Activated naive CD4-positive, alpha-beta T cell treated with anti-CD3 and anti-CD28 coated beads, Interleukin-2, amount 50 U/mL, for 24 hours (primary cell): ENCODE data around the gene TRMT61A.
"Not testable (repeated sequence)": the region's sequence is repeated elsewhere in the genome, so short reads cannot be mapped to it uniquely, and the experiment has no call there.

Experiments
- H3K27ac Mint-ChIP-seq: one replicate; pipeline ENCODE4 v1.8.0; 2021; ENCODE audit warnings: mild to moderate bottlenecking, mixed read lengths
- H3K27me3 Mint-ChIP-seq: one replicate; pipeline ENCODE4 v1.8.0; 2021; ENCODE audit warnings: mixed read lengths
- H3K36me3 Mint-ChIP-seq: one replicate; pipeline ENCODE4 v1.8.0; 2021; ENCODE audit warnings: mixed read lengths
- H3K4me1 Mint-ChIP-seq: one replicate; pipeline ENCODE4 v1.8.0; 2021; ENCODE audit warnings: mixed read lengths
- H3K4me3 Mint-ChIP-seq: one replicate; pipeline ENCODE4 v1.8.0; 2021; ENCODE audit warnings: mild to moderate bottlenecking, mixed read lengths
- H3K9me3 Mint-ChIP-seq: one replicate; pipeline ENCODE4 v1.8.0; 2021; ENCODE audit warnings: mixed read lengths

The TRMT61A gene

GRCh38 chr14:103501921-103502669 is 26.9 kb upstream of the TRMT61A start:
- Mint-ChIP-seq H3K27me3 (no peaks in the 10 kb centered on the region), H3K36me3 (peaks cover 16% of the 10 kb centered on the region), H3K9me3 (no peaks in the 10 kb centered on the region), H3K4me3 (no peak overlapping the region), H3K27ac (peak overlapping the region; percentile 32), H3K4me1 (peaks cover 9% of the 10 kb centered on the region)

DNA sequence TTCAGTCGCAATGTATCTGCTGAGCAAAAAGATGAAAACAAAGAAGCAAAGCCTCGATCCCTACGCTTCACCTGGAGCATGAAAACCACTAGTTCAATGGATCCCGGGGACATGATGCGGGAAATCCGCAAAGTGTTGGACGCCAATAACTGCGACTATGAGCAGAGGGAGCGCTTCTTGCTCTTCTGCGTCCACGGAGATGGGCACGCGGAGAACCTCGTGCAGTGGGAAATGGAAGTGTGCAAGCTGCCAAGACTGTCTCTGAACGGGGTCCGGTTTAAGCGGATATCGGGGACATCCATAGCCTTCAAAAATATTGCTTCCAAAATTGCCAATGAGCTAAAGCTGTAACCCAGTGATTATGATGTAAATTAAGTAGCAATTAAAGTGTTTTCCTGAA is 26.1 kb upstream of the TRMT61A start:
- Mint-ChIP-seq H3K27me3 (no peaks in the 10 kb centered on the region), H3K9me3 (no peaks in the 10 kb centered on the region), H3K27ac (peak overlapping the region; percentile 17), H3K4me1 (peaks cover 13% of the 10 kb centered on the region), H3K36me3 (peaks cover 16% of the 10 kb centered on the region), H3K4me3 (no peak overlapping the region)

- Mint-ChIP-seq H3K4me3 (no peak overlapping the region), H3K27ac (peak overlapping the region; percentile 17), H3K9me3 (no peaks in the 10 kb centered on the region), H3K36me3 (peaks cover 16% of the 10 kb centered on the region), H3K27me3 (no peaks in the 10 kb centered on the region), H3K4me1 (peaks cover 13% of the 10 kb centered on the region)
Measured at GRCh38 chr14:103503296-103503695, 25.7 kb upstream of the TRMT61A start.

DNA sequence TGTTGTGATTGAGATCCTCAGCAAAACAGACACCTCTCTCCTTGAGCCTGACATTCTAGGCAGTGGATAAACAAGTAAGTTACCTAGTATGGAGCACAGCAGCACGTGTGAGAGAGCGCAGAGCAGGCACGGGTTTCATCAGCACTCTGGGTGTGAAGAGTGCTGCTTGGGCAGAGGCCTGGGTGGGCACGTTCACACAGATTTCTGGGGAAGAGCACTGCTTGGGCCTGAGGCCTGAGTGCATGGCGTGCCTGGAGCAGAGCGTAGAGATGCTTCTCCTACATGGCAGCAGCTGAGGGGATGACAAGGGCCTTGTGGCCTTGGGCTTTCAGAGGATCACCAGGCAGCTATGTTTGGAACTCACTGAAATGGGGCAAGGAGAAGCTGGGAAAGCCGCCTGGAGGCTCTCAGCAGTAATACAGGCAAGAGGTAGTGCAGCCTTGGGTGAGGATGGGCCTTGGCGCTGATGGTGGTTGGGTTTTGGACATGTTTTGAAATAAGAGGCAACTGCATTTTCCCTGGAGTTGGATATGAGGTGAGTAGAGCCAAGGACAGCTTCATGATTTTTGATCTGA is 23.9 kb upstream of the TRMT61A start:
- H3K4me3 Mint-ChIP-seq = no peak overlapping the region
- peak overlapping the region; percentile 38 for H3K27ac Mint-ChIP-seq
- H3K36me3 Mint-ChIP-seq = peaks cover 16% of the 10 kb centered on the region
- no peaks in the 10 kb centered on the region for H3K9me3 Mint-ChIP-seq
- peaks cover 7% of the 10 kb centered on the region for H3K4me1 Mint-ChIP-seq
- no peaks in the 10 kb centered on the region for H3K27me3 Mint-ChIP-seq

DNA sequence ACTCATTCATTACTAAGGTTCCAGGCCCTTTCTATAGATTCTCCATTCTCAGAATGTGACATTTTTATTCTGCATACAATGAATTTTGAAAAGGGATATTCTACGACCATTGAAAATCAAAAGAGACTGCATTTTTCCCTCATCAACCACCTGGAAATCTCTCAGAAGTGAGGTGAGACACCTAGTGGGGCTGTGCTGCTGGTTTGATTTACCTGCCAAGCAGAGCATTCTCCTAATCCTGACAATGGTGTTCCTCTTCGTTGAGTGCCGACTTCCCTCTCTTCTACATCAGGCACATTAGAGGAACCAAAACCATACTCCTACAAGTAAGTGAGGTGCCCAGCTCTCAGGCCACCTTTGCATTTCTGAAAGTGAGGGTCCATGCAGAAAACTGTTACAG is 21.2 kb upstream of the TRMT61A start:
- Mint-ChIP-seq H3K4me3 (no peak overlapping the region), H3K9me3 (no peaks in the 10 kb centered on the region), H3K27me3 (no peaks in the 10 kb centered on the region), H3K27ac (no peak overlapping the region), H3K36me3 (peaks cover 10% of the 10 kb centered on the region), H3K4me1 (peaks cover 4% of the 10 kb centered on the region)

DNA sequence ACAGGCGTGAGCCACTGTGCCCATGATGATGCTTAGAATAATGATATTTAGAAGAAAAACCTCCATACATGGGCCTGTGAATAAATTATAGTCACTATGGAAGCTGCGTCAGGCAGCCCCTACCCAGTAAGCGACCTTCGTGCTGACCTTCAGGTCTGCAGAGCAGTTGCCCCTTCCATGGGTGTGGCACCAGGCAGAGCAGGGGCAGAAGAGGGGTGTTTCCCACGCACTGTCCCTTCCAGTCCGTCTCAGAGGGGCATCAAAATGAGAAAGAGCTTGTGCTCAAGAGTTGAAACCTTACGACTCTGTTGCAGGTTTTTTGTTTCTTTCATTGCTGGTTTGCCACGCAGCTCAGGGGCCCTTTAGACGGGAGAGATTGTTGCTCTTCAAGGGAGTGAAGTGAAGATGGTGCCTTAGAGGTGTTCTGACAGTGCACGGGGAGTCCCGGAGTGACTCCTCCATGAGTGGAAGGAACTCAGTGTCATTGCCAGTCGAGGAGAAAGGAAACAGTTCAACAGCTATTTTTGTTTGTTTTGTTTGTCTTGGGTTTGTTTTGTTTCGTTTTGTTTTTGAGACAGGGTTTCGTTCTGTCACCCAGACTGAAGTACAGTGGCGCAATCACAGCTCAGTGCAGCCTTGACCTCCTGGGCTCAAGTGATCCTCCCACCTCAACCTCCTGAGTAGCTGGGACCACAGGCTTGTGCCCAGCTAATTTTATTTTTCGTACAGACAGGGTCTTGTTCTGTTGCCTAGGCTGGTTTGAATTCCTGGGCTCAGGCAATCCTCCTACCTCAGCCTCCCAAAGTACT is 20.3 kb upstream of the TRMT61A start:
- H3K4me3 Mint-ChIP-seq = no peak overlapping the region
- peaks cover 10% of the 10 kb centered on the region for H3K36me3 Mint-ChIP-seq
- no peaks in the 10 kb centered on the region for H3K27me3 Mint-ChIP-seq
- no peak overlapping the region for H3K27ac Mint-ChIP-seq
- H3K4me1 Mint-ChIP-seq = peaks cover 4% of the 10 kb centered on the region
- H3K9me3 Mint-ChIP-seq = no peaks in the 10 kb centered on the region

GRCh38 chr14:103509864-103510723 is 18.9 kb upstream of the TRMT61A start:
- Mint-ChIP-seq H3K36me3 (peaks cover 9% of the 10 kb centered on the region), H3K4me3 (no peak overlapping the region), H3K27me3 (no peaks in the 10 kb centered on the region), H3K27ac (peak overlapping the region; percentile 46), H3K4me1 (peaks cover 4% of the 10 kb centered on the region), H3K9me3 (no peaks in the 10 kb centered on the region)

GRCh38 chr14:103510724-103511693 is 18.0 kb upstream of the TRMT61A start:
- Mint-ChIP-seq H3K36me3 (peaks cover 5% of the 10 kb centered on the region), H3K27ac (no peak overlapping the region), H3K9me3 (no peaks in the 10 kb centered on the region), H3K4me1 (peaks cover 4% of the 10 kb centered on the region), H3K4me3 (no peak overlapping the region), H3K27me3 (no peaks in the 10 kb centered on the region)

GRCh38 chr14:103512180-103512579 is 16.8 kb upstream of the TRMT61A start:
- H3K27me3 Mint-ChIP-seq, H3K4me1 Mint-ChIP-seq, H3K9me3 Mint-ChIP-seq, H3K36me3 Mint-ChIP-seq, H3K4me3 Mint-ChIP-seq, H3K27ac Mint-ChIP-seq: not testable (repeated sequence)

DNA sequence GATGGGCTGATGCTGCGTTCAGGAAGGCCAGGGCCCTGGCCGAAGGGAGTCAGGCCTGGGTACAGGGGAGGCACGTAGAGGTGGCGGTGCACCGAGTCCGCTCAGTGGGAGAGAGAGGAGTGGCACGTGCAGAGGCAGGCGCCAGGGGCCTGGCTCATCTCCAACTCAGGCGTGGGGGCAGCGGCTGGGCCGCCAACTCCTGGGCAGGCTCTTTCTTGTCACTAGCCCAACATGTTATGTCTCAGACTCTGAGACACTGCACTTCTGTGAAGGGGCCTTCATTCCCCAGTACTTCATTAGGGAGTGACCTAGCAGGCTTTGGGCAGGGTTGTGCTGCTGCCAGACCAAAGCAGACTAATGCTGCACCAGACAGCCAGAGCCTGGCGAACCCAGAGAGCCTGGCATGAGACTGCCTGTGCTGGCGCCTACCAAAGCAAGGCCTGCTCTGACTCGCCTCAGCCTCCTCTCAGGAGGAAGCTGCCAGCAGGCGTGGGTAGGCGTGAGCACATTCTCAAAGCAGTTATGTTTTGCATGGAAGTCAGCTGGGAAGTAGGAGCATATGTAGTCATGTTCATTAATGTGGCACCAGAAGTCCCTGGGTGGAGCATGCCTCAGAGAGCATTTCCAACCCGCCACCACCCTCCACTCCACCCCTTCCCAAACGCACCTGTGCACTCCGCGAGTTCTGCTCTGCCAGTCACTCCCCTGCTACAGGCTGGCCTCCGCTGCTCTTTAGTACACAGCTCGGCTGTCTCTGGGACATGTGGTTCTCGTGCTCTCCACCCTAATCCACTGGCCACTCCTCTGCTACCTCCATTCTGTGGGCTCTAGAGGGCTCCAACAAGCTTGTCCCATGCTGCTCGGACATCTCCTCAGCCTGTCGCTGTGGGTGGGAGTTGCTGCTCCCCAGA is 16.0 kb upstream of the TRMT61A start:
- peak overlapping the region; percentile 51 for H3K27ac Mint-ChIP-seq
- no peaks in the 10 kb centered on the region for H3K27me3 Mint-ChIP-seq
- H3K4me1 Mint-ChIP-seq = no peaks in the 10 kb centered on the region
- H3K36me3 Mint-ChIP-seq = peaks cover 5% of the 10 kb centered on the region
- H3K9me3 Mint-ChIP-seq = no peaks in the 10 kb centered on the region
- no peak overlapping the region for H3K4me3 Mint-ChIP-seq

- Mint-ChIP-seq H3K27ac (no peak overlapping the region), H3K9me3 (no peaks in the 10 kb centered on the region), H3K36me3 (peaks cover 4% of the 10 kb centered on the region), H3K4me1 (peaks cover 11% of the 10 kb centered on the region), H3K27me3 (peaks cover 2% of the 10 kb centered on the region), H3K4me3 (no peak overlapping the region)
Measured at GRCh38 chr14:103514596-103515421, 14.2 kb upstream of the TRMT61A start.

DNA sequence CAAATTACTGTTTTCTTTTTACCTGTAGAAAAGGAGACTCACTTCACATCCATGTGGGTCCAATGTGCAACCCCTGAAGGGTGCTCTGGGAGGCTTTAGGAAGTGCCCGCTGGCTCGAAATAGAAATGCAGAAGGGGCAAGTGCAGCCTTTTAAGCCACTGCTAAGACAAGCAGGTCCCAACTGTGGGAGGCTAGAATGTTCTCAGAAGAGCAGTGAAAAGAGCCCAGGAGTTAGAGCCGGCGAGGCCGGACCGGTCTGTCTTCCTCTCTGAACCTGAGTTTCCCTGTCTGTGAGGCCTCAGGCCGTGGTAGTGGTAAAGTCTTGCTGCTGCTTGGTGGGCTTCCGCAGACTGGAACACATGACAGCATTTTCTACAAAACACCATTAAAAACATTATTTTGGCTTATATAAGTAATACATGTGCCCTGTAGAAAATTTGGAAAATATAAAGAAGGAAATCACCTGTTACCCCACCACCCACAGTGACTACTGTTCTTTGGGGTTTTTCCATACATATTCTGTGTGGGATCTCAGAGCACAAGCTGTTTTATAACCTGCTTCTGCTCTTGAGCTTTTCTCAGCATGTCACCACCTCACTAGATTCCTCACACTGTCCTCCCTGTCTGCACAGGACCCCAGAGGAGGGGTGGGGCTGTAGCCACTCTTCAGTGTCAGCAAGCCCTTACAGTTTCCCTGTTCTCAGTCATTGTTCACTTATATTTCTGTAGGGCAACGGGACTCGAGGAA is 12.4 kb upstream of the TRMT61A start:
- Mint-ChIP-seq H3K27ac (no peak overlapping the region), H3K4me1 (peaks cover 14% of the 10 kb centered on the region), H3K4me3 (no peak overlapping the region), H3K27me3 (peaks cover 2% of the 10 kb centered on the region), H3K9me3 (no peaks in the 10 kb centered on the region), H3K36me3 (no peaks in the 10 kb centered on the region)
